Testis (tissue), 3 donors: ENCODE data around the gene RET. TPM values are rescaled to one million over a fixed set of nuclear protein-coding genes. Genes with fewer than 3 reads are reported as not detected.

Experiments
- DNase-seq: peaks from one replicate; pipeline ENCODE4 v3.0.0-alpha.2; 2019
- H3K27ac ChIP-seq, 2 donors: fragments of 200-600 bp; sonication (generic); one replicate each; pipeline ENCODE4 v1.5.1; 2019
- H3K27me3 ChIP-seq: fragments of 200-600 bp; sonication (generic); one replicate; pipeline ENCODE4 v1.5.1; 2019
- H3K36me3 ChIP-seq: fragments of 200-600 bp; sonication (generic); one replicate; pipeline ENCODE4 v1.5.1; 2017; ENCODE audit warnings: low read depth; ENCODE audit errors: missing control alignments
- H3K4me1 ChIP-seq: fragments of 200-600 bp; sonication (generic); one replicate; pipeline ENCODE4 v1.5.1; 2019
- H3K4me3 ChIP-seq, 2 donors: fragments of 200-600 bp; sonication (generic); one replicate each; pipeline ENCODE4 v1.5.1; 2017 to 2019
- H3K9me3 ChIP-seq: fragments of 200-600 bp; sonication (generic); one replicate; pipeline ENCODE4 v1.5.1; 2017
- CTCF ChIP-seq, 3 experiments: fragments of 450-650 bp in 2 of 3; fragments of 200-600 bp in 1 of 3; sonication (generic) in 1 of 3; IDR thresholded peaks; one replicate each; pipeline ENCODE4 v1.5.1; 2016 to 2019; ENCODE audit warnings: antibody characterized with exemption in 3 of 3, mild to moderate bottlenecking in 2 of 3, moderate library complexity in 1 of 3
- POLR2A ChIP-seq: fragments of 450-650 bp; IDR thresholded peaks from one replicate; pipeline ENCODE4 v1.6.1; 2017; ENCODE audit warnings: antibody characterized with exemption, mild to moderate bottlenecking, moderate library complexity
- WGBS, 2 donors: methylation state at CpG; one replicate each; pipeline ENCODE4 v1.1.5; 2018; 5-methylcytosine and 5-hydroxymethylcytosine counted together
- intact Hi-C: fragments of 100-400 bp; cut with DNase I; formaldehyde crosslinking; loops from one replicate; pipeline ENCODE4 v1.15.1; 2023; ENCODE audit warnings: low total_unique reads
- polyA plus RNA-seq: library from polyadenylated mRNA; stranded (reverse); fragments of 350-450 nt; fragmentation: Illumina TruSeq; extraction: RNeasy Lipid Tissue Mini Kit (QIAGEN cat#74804); gene quantifications from one replicate; pipeline ENCODE4 v1.2.3, GENCODE V29; 2014; ENCODE audit warnings: low read depth, low replicate concordance; ENCODE audit not compliant: insufficient read depth
- total RNA-seq, 2 donors: library from RNA; depleted of rRNA; stranded (reverse); fragments of >200 nt; gene quantifications; one replicate each; pipeline ENCODE4 v1.2.3, GENCODE V29; 2016

The RET gene
- total and polyA plus RNA-seq, 3 donors from 2014 or later = 5.1 to 9.5 (median 7.3) TPM

- 81% methylated on average over 9 to 14 of the region's 15 CpGs for WGBS, 2 donors
- no peak overlapping the region for H3K27ac ChIP-seq
Observed at GRCh38 chr10:43038783-43039623, 37.9 kb upstream of the RET start.

DNA sequence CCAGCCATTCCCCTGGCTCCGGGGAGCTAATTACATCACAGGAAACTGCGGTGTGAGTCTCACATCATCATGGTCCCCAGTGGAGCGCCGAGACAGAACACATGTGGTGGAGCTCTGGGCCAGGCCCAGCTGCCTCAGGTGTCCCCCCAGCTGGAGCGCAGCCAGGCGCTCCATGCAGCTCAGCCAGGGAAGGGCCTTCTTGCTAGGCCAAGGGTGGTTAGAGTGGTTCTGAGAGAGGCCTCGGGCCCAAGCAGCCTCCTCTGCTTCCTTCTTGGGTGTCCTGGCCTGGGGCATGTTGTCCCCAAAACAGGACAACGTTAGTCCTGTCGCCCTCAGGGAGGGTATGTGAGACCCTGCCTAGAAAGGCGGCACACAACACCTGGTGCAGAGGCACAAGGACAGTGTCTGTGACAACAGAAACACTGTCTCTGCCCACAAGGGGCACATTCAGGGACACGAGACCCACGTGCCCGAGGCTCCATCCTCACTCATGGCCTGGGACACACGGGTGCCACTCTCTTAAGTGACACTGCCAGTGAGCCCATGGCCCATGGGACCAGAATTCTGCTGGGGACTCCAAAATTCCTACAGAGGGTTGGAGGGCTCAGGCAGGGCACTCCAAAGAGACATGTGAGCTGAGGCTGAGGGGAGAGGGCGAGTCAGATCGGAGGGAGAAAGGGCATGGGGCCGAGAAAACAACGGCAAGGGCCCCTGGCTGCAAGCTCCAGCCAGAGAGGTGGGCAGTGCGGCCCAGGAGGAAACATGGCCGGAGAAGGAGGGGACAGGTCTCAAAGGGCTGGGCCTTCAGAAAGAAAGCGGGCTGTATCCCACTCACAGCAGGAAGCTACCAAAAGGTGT is 37.0 kb upstream of the RET start:
- 89 to 93% methylated on average over 7 to 21 of the region's 21 CpGs for WGBS, 2 donors
- no peak for TF ChIP-seq CTCF (IDR thresholded peaks at IDR 0.05)
- TF ChIP-seq POLR2A = no peak
- Histone ChIP-seq H3K4me1 (no peaks in the 10 kb centered on the region), H3K9me3 (no peaks in the 10 kb centered on the region), H3K4me3 (no peak overlapping the region), H3K27ac (no peak overlapping the region), H3K27me3 (no peaks in the 10 kb centered on the region), H3K36me3 (no peaks in the 10 kb centered on the region)
- no peak for DNase-seq
- intact Hi-C loops = no loop called here

More at GRCh38 chr10:43038783-43039623, 37.9 kb upstream of the RET start:
- Histone ChIP-seq H3K9me3 (no peaks in the 10 kb centered on the region), H3K36me3 (no peaks in the 10 kb centered on the region), H3K4me1 (no peaks in the 10 kb centered on the region), H3K27me3 (no peaks in the 10 kb centered on the region), H3K4me3 (no peak overlapping the region)
- TF ChIP-seq CTCF (IDR thresholded peaks at IDR 0.05) (no peak), POLR2A (no peak)
- intact Hi-C loops = no loop called here
- no peak for DNase-seq

DNA sequence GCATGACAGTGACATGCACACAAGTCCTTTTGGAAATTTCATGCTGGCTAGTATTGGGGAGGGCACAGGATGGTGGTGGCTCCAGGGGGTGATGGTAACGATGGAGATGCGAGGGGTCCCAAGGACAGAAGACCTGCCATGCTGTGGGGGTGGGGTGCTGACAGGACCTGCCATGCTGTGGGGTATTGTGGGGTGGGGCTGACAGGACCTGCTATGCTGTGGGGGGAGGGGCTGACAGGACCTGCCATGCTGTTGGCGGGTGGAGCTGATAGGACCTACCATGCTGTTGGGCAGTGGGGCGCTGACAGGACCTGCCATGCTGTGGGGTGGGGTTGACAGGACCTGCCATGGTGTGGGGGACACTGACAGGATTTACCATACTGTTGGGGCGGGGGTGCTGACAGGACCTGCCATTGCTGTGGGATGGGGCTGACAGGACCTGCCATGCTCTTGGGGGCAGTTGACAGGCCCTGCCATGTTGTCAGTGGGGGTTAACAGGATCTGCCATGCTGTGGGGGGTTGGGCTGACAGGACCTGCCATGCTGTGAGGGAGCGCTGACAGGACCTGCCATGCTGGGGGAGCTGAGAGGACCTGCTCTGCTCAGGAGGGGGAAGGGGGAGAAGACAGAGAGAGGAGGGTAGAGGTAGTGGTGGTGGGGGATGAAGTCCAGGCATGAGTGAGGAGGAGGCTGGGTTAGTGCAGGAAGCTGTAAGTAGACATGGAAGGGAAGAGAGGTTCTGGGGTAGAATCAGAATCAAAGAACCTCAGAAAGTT is 36.2 kb upstream of the RET start:
- no peaks in the 10 kb centered on the region for H3K36me3 ChIP-seq
- intact Hi-C loops = no loop called here
- no peak overlapping the region for H3K27ac ChIP-seq
- H3K9me3 ChIP-seq = no peaks in the 10 kb centered on the region
- no peak for DNase-seq
- no peaks in the 10 kb centered on the region for H3K27me3 ChIP-seq
- WGBS, 2 donors = 88 to 97% methylated on average over 5 of the region's 6 CpGs
- no peaks in the 10 kb centered on the region for H3K4me1 ChIP-seq
- TF ChIP-seq POLR2A (no peak), CTCF (IDR thresholded peaks at IDR 0.05) (no peak)
- no peak overlapping the region for H3K4me3 ChIP-seq

- H3K27ac ChIP-seq = no peak overlapping the region
- peak; percentile 2 for DNase-seq
- H3K9me3 ChIP-seq = no peaks in the 10 kb centered on the region
- TF ChIP-seq POLR2A (no peak), CTCF (IDR thresholded peaks at IDR 0.05) (no peak)
- H3K4me1 ChIP-seq = no peaks in the 10 kb centered on the region
- H3K4me3 ChIP-seq = no peak overlapping the region
- intact Hi-C loops = no loop called here
- no peaks in the 10 kb centered on the region for H3K36me3 ChIP-seq
- H3K27me3 ChIP-seq = no peaks in the 10 kb centered on the region
- 60 to 89% methylated on average over 1 to 9 of the region's 9 CpGs for WGBS, 2 donors
Observed at GRCh38 chr10:43041422-43042342, 35.2 kb upstream of the RET start.
